BE2C (cell line): ENCODE measurements around the gene CNIH2.

Source experiments
- DNase-seq: peaks from one replicate; pipeline ENCODE4 v3.0.0-alpha.2; 2020
- H3K27me3 ChIP-seq: fragments of 250-450 bp; sonication (Bioruptor Pico); 2 replicates; pipeline ENCODE4 v1.5.1; 2020; ENCODE audit warnings: mild to moderate bottlenecking
- H3K36me3 ChIP-seq: fragments of 250-450 bp; sonication (Bioruptor Pico); 2 replicates; pipeline ENCODE4 v1.5.1; 2020; ENCODE audit warnings: mild to moderate bottlenecking
- H3K4me1 ChIP-seq: fragments of 250-450 bp; sonication (Bioruptor Pico); 2 replicates; pipeline ENCODE4 v1.5.1; 2020
- H3K4me3 ChIP-seq: 2 replicates; pipeline ENCODE4 v1.5.1; 2011; ENCODE audit warnings: low read depth, low read length
- H3K9me3 ChIP-seq: fragments of 250-450 bp; sonication (Bioruptor Pico); 2 replicates; pipeline ENCODE4 v1.5.1; 2020
- TF ChIP-seq, protein P1 (sequence below): IDR thresholded peaks from 2 replicates; pipeline ENCODE4 v1.5.1; 2012; ENCODE audit warnings: mild to moderate bottlenecking, low read depth, low read length

Gene CNIH2

DNA sequence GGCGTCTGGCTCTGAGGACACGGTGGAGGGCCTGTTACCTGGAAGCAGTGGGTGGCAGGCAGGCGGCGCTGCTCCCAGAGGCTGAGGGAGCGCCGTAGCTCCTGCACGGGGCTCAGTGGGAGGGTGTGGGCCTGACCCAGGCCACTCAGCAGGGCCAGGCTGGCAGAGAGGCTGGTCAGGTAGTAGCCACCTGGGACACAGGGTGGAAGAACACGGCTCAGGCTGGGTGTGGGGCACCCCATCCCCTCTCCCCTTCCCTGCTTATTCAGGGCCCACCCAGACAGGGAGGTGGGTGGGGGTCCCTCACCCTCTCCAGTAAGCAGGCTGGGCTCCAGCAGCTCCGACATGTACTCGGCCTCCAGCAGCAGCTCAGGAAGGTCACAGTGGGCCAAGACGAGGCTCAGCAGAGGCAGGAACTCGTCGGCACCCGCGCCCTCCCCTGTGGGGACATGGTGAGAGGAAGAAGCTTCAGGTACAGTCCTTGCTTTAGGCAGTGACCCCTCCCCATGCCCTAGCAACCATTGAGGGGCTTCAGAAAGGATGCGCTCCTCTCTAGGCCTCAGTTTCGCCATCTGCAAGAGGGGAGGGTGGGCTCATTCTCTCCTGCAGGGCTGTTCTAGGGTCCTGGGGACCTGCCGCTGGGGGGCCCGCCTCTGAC, 55.4 kb downstream of the CNIH2 start:
- no peaks in the 10 kb centered on the region for H3K27me3 ChIP-seq
- no peak overlapping the region for H3K4me3 ChIP-seq
- no peaks in the 10 kb centered on the region for H3K9me3 ChIP-seq
- no peaks in the 10 kb centered on the region for H3K36me3 ChIP-seq
- H3K4me1 ChIP-seq = peaks cover 23% of the 10 kb centered on the region
- TF ChIP-seq, protein P1, sequence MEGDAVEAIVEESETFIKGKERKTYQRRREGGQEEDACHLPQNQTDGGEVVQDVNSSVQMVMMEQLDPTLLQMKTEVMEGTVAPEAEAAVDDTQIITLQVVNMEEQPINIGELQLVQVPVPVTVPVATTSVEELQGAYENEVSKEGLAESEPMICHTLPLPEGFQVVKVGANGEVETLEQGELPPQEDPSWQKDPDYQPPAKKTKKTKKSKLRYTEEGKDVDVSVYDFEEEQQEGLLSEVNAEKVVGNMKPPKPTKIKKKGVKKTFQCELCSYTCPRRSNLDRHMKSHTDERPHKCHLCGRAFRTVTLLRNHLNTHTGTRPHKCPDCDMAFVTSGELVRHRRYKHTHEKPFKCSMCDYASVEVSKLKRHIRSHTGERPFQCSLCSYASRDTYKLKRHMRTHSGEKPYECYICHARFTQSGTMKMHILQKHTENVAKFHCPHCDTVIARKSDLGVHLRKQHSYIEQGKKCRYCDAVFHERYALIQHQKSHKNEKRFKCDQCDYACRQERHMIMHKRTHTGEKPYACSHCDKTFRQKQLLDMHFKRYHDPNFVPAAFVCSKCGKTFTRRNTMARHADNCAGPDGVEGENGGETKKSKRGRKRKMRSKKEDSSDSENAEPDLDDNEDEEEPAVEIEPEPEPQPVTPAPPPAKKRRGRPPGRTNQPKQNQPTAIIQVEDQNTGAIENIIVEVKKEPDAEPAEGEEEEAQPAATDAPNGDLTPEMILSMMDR = no peak
- DNase-seq = no peak
